ENCODE measurements around the gene GALNT2.

GALNT2 gene

DNA sequence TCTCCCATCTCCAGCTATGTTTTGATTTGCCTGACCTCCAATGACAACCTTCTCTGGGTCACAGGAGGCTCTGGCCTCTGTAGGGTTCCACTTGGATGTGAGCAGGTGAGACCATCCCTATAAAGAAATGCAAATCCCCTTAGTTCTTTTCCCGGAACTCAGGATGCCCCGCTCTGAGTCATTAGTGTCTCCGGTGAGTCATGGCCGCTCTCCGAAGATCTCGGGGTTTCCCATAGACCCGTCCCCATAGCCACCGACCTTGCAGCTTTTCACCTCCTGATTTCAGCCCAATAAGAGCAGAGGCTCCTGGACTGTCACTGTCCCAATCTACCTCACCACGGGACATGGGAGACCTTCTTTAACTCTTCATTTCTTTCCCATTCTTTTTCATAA, 260.9 kb downstream of the GALNT2 start:
- TF ChIP-seq, protein P1, sequence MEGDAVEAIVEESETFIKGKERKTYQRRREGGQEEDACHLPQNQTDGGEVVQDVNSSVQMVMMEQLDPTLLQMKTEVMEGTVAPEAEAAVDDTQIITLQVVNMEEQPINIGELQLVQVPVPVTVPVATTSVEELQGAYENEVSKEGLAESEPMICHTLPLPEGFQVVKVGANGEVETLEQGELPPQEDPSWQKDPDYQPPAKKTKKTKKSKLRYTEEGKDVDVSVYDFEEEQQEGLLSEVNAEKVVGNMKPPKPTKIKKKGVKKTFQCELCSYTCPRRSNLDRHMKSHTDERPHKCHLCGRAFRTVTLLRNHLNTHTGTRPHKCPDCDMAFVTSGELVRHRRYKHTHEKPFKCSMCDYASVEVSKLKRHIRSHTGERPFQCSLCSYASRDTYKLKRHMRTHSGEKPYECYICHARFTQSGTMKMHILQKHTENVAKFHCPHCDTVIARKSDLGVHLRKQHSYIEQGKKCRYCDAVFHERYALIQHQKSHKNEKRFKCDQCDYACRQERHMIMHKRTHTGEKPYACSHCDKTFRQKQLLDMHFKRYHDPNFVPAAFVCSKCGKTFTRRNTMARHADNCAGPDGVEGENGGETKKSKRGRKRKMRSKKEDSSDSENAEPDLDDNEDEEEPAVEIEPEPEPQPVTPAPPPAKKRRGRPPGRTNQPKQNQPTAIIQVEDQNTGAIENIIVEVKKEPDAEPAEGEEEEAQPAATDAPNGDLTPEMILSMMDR (IDR thresholded peaks at IDR 0.05; ENCODE audit: insufficient read depth, low read length, poor library complexity, severe bottlenecking), result no peak
- no peaks in the 10 kb centered on the region for H3K36me3 ChIP-seq (ENCODE audit: control insufficient read depth, insufficient read depth, low read length)
- no peaks in the 10 kb centered on the region; the same call in 1 of the 2 replicates for H3K27me3 ChIP-seq (replicated peaks; ENCODE audit: control insufficient read depth, insufficient read depth, low read length)
- no peak for DNase-seq (ENCODE audit: extremely low read depth, insufficient read length)
- no peak overlapping the region for H3K4me3 ChIP-seq (replicated peaks; ENCODE audit: low read depth, low read length)

DNA sequence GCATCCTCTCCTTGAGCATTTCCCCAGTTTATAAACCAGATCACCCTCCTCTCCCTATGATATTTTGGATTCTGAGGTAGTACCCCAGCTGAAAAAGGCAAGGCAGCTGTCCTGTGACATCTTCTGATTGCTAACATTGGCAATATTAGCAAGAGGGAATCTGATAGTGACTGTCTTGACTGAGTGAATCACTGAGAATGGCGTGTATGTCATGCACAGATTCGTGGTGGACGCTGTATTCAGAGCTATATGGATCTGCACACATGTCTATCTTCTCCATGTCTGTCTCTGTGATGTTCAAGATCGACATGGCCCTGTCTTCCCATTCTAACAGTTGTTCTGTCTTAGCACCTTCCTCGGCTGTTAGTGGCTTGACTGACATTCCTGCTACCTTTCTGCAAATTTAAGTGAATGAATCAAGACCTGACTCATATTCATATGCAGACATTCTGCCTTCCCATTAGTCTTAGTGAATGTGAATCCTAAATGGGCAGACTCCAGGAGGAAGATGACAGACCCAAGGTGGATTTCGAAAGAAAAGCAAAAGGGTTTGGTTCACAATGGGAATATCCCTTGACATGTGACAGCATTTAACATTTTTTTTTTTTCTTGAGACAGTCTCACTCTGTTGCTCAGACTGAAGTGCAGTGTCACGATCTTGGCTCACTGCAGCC, 261.4 kb downstream of the GALNT2 start:
- H3K4me3 ChIP-seq (replicated peaks; ENCODE audit: low read depth, low read length), result no peak overlapping the region
- TF ChIP-seq, protein P1 (IDR thresholded peaks at IDR 0.05; ENCODE audit: insufficient read depth, low read length, poor library complexity, severe bottlenecking), result no peak
- DNase-seq (ENCODE audit: extremely low read depth, insufficient read length), result no peak

GRCh38 chr1:230330157-230330556, 263.1 kb downstream of the GALNT2 start:
- no peaks in the 10 kb centered on the region for H3K36me3 ChIP-seq (ENCODE audit: control insufficient read depth, insufficient read depth, low read length)
- H3K27me3 ChIP-seq (replicated peaks; ENCODE audit: control insufficient read depth, insufficient read depth, low read length), result no peaks in the 10 kb centered on the region
- no peak overlapping the region for H3K4me3 ChIP-seq (replicated peaks; ENCODE audit: low read depth, low read length)
- DNase-seq (ENCODE audit: extremely low read depth, insufficient read length), result no peak
- TF ChIP-seq, protein P1 (IDR thresholded peaks at IDR 0.05; ENCODE audit: insufficient read depth, low read length, poor library complexity, severe bottlenecking), result no peak

More for the DNA sequence above, 261.4 kb downstream of the GALNT2 start:
- Histone ChIP-seq H3K27me3 (replicated peaks; ENCODE audit: control insufficient read depth, insufficient read depth, low read length) (no peaks in the 10 kb centered on the region; the same call in 1 of the 2 replicates), H3K36me3 (ENCODE audit: control insufficient read depth, insufficient read depth, low read length) (no peaks in the 10 kb centered on the region)
